GM19023 (cell line): ENCODE data around the gene GJD2.

Experiments used
- ATAC-seq: cut with Tn5 transposase; IDR thresholded peaks from one replicate; pipeline ENCODE4 v1.9.1; 2021; ENCODE audit warnings: mild to moderate bottlenecking, moderate library complexity; ENCODE audit not compliant: unreplicated experiment

GJD2 gene

DNA sequence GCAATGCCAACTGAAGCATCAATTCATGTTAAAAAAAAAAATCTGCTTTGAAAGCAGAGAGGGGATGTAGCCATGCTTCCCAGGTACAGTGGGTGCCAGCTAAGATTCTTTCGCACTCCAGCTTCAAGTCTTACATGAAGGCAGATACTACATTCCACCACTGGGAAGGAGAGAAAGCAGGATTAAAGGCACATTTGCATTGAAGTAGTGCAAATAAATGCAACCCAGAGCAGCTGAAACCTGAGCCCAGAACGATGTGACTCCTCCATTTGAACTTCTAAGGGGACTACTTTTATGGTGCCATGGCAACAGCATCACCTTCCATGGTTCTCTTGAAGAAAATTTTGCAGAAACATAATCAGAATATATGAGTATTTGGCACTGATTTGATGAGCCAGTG, 19.1 kb upstream of the GJD2 start:
- ATAC-seq, result no peak

DNA sequence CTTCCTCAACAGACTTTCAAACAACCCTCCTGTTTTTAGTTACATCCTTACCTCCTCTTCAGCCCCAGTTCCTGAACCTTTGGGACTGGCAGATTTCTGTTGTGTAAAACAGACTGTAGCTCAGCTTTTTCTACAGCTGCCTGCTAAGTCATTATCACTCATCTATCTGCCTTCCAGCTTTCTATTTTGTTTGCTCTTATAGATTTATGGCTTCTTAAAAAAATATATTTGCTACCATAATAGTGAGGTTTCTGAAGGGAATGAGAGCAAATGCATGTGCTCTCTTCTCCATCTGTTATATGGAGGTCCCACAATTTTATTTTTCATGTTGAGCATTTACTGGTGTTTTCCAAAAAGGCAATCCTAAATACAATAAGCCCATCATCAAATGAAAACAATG, 18.2 kb upstream of the GJD2 start:
- ATAC-seq, result no peak

DNA sequence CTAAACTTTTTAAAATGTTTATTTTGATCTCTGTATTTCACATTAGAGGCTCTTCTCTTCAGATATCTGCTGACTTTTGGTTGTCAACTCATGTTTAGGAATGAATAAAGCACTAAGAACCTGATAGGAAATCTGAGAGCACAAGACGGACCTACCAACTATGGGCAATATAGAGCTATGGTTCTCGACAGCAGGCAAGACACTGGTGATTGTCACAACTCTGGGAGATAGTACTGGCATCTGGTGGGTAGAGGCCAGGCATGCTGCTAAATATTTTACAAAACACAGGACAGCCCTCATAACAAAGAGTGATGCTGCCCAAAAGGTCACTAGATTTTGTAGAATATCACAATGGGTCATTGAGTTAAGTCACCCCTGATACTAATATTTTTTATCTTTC, 17.5 kb upstream of the GJD2 start:
- no peak for ATAC-seq

DNA sequence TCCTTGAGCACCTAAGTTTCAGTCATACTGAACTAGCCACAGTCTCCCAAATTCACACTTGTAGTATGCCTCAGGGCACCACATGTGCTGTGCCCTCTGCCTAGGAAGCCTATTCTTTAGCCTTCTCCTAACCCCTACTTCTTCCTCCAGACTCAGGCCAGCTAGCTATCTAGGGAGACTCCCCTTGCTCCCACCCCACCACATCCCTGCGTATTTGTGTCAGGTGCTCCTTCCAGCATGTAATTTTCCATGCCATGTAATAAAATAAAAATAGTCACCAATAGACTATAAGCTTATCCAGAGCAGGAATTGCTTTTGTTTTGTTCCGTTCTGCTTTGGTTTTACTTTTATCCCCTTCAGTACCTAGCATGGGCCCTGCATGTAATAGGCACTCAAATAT, 14.9 kb upstream of the GJD2 start:
- no peak for ATAC-seq

DNA sequence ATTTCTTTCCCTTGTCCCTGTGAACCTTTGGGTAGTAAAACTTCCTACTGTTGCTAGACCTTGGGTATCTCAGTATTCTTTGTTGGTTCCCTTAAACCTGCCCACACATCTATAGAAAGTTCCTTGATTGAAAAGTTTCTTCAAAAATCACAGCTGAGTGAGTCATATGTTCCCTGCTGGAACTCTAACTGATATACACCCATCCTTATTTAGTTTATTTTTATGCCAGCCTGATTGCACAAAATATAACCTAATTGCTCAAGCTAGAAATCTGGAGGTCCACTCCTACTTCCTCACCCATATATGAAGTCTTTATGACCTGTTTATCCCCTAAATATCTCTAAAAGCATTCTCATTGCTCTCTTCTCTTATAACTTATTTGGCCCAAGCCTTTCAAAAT, 13.7 kb upstream of the GJD2 start:
- no peak for ATAC-seq

DNA sequence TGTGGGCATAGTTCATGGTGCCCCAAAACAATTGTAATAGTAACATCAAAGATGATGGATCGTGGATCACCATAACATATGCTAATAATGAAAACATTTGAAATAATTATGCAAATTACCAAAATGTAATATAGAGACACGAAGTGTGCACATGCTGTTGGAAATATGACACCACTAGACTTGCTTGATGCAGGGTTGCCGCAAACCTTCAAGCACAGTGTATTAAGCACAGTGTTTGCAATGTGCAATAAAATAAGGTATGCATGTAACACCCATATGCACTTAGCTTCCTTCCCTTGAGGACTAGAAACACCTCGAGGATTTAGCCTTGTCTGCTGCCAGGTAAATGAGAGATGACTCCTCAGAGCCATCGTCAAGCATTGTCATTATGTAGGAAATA, 10.9 kb upstream of the GJD2 start:
- ATAC-seq, result no peak

DNA sequence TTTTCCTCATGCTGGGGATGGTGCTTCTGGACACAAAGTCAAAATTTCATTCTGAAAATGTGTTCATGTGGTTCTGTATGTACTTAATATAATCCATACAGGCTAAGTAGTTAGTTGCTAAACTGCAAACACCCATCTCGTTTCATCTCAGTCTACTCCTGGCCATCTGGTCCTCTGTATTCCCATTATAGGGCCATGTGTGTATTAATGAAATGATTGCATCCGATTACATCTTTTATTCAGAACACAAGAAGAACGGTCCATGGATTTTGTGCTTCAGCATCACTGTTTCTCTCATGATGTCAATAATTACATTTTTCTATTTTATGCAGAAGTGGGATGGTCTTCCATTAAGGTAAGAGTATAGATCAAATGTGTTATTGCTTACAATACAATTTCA, 6.1 kb upstream of the GJD2 start:
- no peak for ATAC-seq

DNA sequence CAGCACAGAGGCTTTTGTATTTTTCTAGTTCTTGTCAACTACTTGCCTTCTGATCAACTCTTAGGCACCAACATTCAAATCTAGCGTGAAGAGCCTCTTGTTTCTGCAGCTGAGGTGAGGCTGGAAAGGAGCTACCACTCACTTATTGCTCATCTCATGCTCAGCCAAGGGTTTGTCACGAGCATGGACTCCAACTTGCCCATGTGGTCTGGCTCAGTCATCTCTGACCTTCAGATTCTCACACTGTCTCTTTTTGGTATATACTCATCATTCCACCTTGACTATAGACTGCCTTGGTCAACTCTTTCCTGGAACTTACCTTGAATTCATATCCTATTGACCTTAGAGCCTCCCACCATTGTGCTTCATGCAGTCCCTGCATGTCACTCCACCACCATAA, 5.2 kb upstream of the GJD2 start:
- ATAC-seq, result no peak

DNA sequence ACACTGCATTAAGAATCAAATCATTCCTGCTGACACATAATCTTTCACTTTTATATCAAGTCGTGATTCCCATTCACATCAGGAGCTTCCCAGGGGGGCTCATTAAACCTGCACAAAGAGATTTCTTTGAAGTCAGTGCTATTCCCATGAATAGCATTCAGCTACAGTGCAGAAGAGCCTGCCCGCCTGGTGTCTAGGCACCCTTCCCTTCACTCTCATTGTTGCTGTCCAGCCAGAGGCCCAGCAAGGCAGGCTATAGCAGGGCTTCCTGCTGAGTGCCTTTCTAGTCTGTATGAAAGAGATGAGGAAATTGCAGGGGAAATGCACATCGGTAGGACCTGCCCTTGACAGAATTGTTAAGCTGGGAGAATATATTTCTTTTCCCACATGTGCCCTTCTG, 4.5 kb upstream of the GJD2 start:
- ATAC-seq, result no peak

DNA sequence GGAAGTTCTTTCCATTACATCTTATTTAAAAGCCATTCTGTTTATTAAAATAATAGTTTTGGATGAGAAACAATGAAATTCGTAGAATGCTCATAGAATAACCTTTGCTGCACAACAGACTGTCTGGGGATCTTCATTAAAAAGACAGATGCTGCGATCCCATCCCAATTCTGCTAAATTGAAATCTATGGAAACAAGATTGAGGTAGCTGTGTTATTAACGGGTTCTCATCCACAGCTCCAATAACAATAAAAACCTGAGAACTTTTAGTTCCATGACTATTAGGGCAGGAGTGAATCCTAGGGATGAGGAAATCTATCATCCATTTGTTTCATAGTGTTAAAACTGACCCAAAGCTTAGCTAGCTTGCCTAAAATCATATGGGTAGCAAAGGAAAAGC, 2.5 kb upstream of the GJD2 start:
- ATAC-seq, result no peak

DNA sequence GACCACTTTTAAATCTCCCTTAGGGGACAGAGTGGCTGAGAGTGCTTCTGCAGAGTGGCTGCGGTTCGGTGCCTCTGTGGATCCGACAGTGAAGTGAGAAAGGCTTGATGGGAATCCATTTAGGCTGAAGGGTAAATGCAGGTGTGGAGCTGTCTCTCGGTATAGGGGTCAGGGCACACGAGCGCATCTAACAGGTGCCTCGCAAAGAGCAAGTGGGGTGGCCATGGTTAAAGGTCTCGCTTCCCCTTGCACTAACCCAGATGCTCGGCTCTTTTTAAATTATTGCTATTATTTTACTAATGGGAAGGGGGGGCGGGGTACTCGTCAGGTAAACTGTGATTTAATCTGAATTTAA, 598 bp upstream of the GJD2 start:
- no peak for ATAC-seq

DNA sequence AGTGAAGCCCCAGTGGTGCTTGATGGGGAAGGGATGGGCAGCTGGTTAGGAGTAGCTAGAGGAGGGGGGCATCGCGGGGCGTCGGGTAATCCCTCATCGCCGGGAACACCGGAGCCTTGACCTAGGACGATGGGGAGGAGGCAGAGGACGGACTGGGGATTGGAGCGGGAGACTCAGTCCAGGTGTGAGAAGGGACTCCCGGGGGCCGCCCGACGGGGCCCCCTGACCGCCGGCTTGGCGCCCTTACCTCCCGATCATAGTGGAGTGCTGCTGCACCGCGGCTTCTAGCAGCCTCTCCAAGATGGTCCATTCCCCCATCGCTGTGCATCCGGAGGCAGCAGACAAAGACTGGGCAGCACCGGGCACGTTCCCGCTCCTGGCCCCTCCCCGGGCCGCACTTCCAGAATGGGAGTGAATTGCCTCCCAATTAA, 612 bp downstream of the GJD2 start:
- no peak for ATAC-seq

DNA sequence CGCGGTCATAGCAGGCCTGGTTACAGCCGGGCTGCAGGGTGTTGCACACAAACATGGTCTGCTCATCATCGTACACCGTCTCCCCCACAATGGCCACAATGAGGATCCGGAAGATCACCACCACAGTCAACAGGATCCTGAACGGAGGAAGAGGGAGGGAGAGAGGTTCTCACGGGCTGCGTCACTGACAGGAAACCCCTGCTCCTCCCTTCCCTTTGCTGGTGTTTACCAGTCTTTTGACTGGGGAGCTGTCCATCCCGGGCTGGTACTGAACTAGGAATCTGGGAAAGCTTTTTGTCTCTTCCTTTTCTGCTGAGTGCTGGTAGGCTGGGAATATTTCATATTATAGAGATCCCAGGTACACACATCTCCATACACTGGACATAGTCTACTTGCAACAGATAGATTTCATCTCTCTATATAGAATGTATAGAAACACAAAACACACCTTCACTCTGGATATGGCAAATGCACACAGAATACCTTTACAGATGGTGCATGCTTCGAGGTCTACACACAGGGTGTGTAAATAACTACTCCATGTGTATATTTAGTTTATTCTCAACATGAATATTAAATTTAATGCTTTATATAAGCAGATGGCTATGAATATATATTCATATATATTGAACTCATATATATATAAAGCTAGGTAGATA, 1.4 kb downstream of the GJD2 start:
- no peak for ATAC-seq

DNA sequence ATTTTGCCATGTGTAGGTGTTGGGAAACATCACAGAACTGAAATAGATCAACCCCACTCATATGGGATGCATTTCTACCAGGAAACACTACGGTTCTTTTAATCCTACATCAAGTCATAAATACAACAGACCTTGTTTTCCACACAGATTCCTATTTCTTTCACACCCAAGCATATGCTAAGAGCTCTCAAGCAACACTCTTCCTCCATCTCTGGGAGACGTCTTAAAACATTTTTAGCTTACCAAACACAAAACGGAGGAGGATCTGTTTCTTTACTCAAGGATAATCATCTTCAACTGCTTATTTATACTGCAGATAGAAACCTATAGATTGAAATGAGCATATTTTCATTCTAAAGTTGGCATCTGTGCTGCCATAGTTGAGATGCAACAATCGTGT, 5.1 kb downstream of the GJD2 start:
- no peak for ATAC-seq

DNA sequence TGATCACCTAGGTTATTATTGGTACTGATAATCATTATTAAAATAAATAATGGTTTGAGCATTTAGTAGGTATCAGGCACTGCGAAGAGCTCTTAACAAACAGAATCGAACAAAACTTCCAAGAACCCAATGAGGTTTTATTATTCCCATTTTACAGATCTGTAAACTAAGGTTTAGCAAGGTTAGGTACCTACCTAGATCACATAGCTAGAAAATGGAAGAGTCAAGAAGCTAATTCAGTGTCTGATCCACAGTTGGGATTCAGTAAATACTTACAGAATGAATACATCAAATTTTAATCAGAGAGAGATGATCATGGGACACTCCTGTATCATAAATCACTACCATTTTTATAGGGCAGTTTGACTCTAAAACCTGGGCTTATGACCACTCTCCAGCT, 15.5 kb downstream of the GJD2 start:
- no peak for ATAC-seq

DNA sequence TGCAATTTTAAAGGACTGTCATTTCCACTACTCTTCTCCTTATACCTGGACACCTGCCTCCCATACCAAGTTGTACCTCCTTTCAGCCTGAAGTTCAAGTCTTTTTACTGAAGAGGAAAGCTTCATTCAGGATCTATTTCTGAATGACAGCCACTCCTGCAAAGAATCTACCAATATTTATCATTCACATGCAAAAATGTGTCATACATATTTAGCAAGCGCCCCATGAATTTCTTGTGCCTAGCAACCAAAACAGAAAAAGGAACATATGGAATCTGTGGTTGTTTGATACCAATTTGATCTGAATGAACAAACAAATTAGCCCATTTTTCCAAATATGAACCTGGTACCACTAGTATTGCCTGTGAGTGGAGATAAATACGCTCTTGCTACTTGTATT, 16.8 kb downstream of the GJD2 start:
- no peak for ATAC-seq

DNA sequence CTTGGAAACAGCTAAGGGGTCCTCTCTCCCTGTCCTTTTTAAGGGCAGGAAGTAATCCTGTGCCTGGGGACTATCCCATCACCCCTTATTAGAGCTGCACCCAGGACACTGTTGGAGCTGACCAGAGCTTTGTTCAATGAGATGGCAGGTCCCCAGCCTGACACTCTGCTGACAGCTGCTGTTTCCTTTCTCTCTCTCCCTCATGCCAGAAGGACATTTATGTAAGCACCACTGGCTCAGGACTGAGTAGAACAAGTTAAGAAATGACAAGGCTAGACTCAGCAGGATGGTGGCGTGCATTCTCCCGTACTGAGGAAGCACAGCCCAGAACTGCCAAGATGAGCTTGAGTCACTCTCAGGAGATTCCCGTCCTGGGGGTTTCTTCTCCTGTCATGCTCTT, 17.3 kb downstream of the GJD2 start:
- no peak for ATAC-seq

DNA sequence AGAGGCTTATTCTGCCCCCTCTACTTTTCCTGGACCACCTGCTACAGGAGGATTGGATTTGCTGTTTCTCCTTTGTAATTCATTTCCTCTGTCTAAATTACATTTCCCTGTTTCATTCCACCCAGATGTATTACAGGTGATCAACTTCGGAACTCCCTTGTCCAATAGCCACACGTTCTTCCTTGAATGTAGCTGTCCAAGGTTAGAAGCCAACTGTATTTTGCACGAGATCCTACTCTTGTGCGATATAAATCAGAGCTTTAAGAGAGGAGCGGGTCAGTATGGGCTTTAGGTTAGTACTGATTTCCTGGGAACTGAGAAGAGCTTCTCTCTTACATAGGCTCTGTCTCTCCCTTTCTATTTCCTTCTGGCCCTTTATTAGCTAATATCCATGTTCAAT, 20.5 kb downstream of the GJD2 start:
- ATAC-seq, result no peak

DNA sequence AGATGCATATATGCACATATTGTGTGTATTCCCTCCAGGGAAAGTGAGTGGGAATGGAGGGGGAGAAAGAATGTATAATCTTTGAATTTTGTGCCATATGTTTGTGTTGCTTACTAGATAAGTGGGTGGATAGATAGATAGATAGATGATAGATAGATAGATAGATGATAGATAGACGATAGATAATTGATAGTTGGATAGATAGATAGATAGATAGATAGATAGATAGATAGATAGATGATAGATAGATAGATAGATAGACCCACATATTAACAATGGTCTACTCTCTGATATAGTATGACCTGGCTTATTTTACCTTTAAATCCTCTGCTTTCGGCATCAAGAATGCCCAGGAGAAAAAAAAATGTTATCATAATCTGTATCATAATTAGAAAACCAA, 21.2 kb downstream of the GJD2 start:
- no peak for ATAC-seq

DNA sequence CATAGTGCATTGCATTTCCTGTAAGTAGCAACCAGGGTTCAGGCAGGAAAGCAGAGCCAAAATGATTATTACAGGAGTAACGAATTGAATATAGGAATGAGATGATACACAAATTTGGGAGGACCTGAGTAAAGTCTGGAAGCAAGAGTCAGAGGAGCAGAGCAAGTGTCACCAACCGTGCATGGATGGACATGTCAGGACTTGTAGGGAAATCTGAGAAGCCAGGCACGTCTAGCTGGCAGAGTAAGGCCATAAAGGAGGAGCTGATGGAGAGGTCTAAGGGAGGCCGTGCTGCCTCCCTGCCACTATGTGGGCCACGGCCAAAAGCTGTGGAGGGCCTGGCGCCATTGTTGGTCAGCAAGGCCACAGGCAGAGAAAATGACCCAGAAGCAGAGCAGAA, 22.4 kb downstream of the GJD2 start:
- no peak for ATAC-seq

DNA sequence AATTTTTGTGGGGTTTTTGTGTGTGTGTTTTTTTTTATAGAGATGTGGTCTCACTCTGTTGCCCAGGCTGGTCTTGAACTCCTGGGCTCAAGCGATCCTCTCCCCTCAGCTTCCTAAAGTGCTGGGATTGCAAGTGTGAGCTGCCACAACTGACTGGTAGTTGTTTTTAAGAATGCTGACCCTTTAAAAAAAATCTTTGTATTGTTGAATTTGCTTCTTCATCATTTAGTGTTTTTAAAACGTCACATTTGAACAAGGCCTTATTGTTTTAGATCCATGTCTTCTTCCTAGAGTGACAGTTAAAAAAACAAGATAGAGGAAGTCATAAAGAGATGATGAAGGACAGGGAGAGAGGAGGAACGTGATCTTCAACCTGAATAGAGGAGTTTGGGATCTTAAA, 24.1 kb downstream of the GJD2 start:
- no peak for ATAC-seq

DNA sequence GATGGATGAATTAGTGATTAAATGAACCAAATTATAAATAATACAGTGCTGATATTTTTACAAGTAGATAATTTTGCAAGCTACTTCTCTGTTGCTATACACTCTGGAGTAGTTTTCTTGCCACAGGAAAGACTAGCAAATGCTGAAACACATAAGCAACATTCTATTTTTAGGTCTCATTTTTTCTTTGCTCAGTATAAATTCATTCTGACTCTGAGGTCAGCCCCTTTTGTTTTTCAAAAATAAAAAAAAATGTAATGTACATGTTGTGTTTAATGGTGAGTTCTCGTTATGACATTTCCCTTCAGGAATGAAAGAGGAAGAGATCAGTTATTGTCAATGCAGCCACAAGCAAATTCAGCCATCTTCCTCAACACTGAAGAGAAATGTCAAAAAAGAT, 24.9 kb downstream of the GJD2 start:
- ATAC-seq, result no peak

DNA sequence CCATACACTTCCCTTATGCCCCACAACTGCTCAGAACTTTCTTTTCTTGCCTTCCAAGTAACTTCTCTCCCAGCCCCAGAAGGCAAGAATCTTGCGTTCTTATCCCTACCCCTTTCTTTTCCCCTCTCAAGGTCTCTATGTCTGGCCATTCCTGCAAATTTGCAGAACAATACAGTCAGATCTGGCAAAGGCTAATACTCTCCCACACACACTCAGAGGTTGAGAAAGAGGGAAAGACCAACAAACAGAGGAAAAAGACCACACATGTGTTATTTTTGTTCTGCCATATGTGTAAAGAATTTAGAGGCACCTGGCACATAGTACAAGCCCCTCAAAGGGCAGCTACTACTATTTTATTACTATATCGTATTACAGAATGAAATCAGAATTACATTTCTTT, 25.7 kb downstream of the GJD2 start:
- ATAC-seq, result no peak
